H1 (cell line): ENCODE results near the gene TMEM45B. TPM values are rescaled to one million over a fixed set of nuclear protein-coding genes. Genes with fewer than 3 reads are reported as not detected.

ENCODE experiments used
- CTCF ChIA-PET: fragments of 300-600 bp; sonication (Branson Sonifier 250); formaldehyde crosslinking; loops from one replicate; lab custom pipeline; 2021; ENCODE audit not compliant: partially characterized antibody; lab: Charles Lee
- POLR2A ChIA-PET: fragments of 300-600 bp; sonication (Branson Sonifier 250); formaldehyde crosslinking; loops from one replicate; lab custom pipeline; 2021; ENCODE audit warnings: inconsistent platforms; ENCODE audit not compliant: partially characterized antibody; lab: Charles Lee
- DNase-seq, 2 experiments: peaks; one replicate each; pipeline versions ENCODE4 v3.0.0 to v3.0.0-alpha.2; 2010 to 2022; ENCODE audit warnings: low spot score in 2 of 2, low read depth in 1 of 2, mixed read lengths in 1 of 2
- FAIRE-seq: peaks from 2 replicates; lab custom pipeline; 2011; peaks lifted over from hg19 to GRCh38; lab: Jason Lieb, UNC
- H2AFZ ChIP-seq: 2 replicates; pipeline ENCODE4 v1.8.1; 2012; ENCODE audit warnings: low read length, inconsistent platforms
- H2AK5ac ChIP-seq: 2 replicates; pipeline ENCODE4 v1.6.1; 2013; ENCODE audit warnings: low read depth, low read length
- H2BK120ac ChIP-seq: replicated peaks from 2 replicates; pipeline ENCODE3; 2013; ENCODE audit warnings: low read depth, low read length, inconsistent platforms
- H2BK12ac ChIP-seq: 2 replicates; pipeline ENCODE4 v1.6.1; 2013; ENCODE audit warnings: low read depth, low read length
- H2BK15ac ChIP-seq: 2 replicates; pipeline ENCODE4 v1.6.1; 2013; ENCODE audit warnings: low read length
- H2BK20ac ChIP-seq: 2 replicates; pipeline ENCODE4 v1.6.1; 2013; ENCODE audit warnings: low read length
- H2BK5ac ChIP-seq: 2 replicates; pipeline ENCODE4 v1.6.1; 2013; ENCODE audit warnings: low read depth, low read length
- H3K14ac ChIP-seq: 2 replicates; pipeline ENCODE4 v1.6.1; 2013; ENCODE audit warnings: inconsistent platforms; ENCODE audit not compliant: insufficient read length
- H3K18ac ChIP-seq: 2 replicates; pipeline ENCODE4 v1.6.1; 2013; ENCODE audit warnings: low read length; ENCODE audit errors: extremely low read depth
- H3K23ac ChIP-seq: 2 replicates; pipeline ENCODE4 v1.6.1; 2013; ENCODE audit warnings: inconsistent platforms; ENCODE audit not compliant: insufficient read length
- H3K23me2 ChIP-seq: 2 replicates; pipeline ENCODE4 v1.6.1; 2013; ENCODE audit warnings: low read depth, low read length
- H3K27ac ChIP-seq: 2 replicates; pipeline ENCODE4 v1.6.1; 2011; ENCODE audit warnings: low read depth, low read length, inconsistent platforms
- H3K27me3 ChIP-seq, 4 experiments: replicated peaks in 1 of 4; 1 replicate in 1 of 4; 2 replicates in 3 of 4; pipeline versions ENCODE4 v1.6.1 to v1.8.1; 2011 to 2013; ENCODE audit warnings: low read length in 3 of 4, mild to moderate bottlenecking in 3 of 4, inconsistent platforms in 2 of 4, mixed read lengths in 2 of 4, moderate library complexity in 1 of 4; ENCODE audit not compliant: control insufficient read depth in 3 of 4, insufficient read depth in 3 of 4; ENCODE audit errors: extremely low read depth in 1 of 4
- H3K36me3 ChIP-seq, 4 experiments: 2 replicates each; pipeline versions ENCODE4 v1.6.1 to v1.8.1; 2011 to 2013; ENCODE audit warnings: mild to moderate bottlenecking in 4 of 4, low read length in 3 of 4, moderate library complexity in 2 of 4, control low read depth in 1 of 4, inconsistent platforms in 1 of 4; ENCODE audit not compliant: insufficient read depth in 4 of 4, control insufficient read depth in 2 of 4
- H3K4ac ChIP-seq: replicated peaks from 2 replicates; pipeline ENCODE3; 2013; ENCODE audit warnings: low read length, low read depth, mixed read lengths, inconsistent platforms; ENCODE audit not compliant: insufficient read length
- H3K4me1 ChIP-seq, 4 experiments: replicated peaks in 1 of 4; 1 replicate in 1 of 4; 2 replicates in 3 of 4; pipeline versions ENCODE4 v1.6.1 to v1.8.1; 2011 to 2013; ENCODE audit warnings: low read length in 3 of 4, inconsistent platforms in 2 of 4, mixed read lengths in 1 of 4; ENCODE audit not compliant: insufficient read depth in 4 of 4, control insufficient read depth in 3 of 4
- H3K4me2 ChIP-seq, 2 experiments: 2 replicates each; pipeline versions ENCODE4 v1.6.1 to v1.8.1; 2011 to 2013; ENCODE audit warnings: low read depth in 2 of 2, low read length in 2 of 2, control low read depth in 1 of 2, inconsistent platforms in 1 of 2, mild to moderate bottlenecking in 1 of 2; ENCODE audit not compliant: insufficient read depth in 1 of 2
- H3K4me3 ChIP-seq, 4 experiments: fragments of 200-600, 300-600 bp in 1 of 4; sonication (generic), shearing (Covaris generic), sonication (Bioruptor Twin) in 1 of 4; 2 replicates each; pipeline versions ENCODE4 v1.5.1 to v1.8.1; 2011 to 2016; ENCODE audit warnings: low read length in 4 of 4, low read depth in 3 of 4, control low read depth in 2 of 4, inconsistent platforms in 2 of 4, mild to moderate bottlenecking in 2 of 4, mixed read lengths in 1 of 4, moderate library complexity in 1 of 4; ENCODE audit not compliant: insufficient read depth in 2 of 4; ENCODE audit errors: extremely low read depth in 1 of 4
- H3K56ac ChIP-seq: replicated peaks from 2 replicates; pipeline ENCODE3; 2013; ENCODE audit warnings: low read depth, mild to moderate bottlenecking, mixed read lengths, low read length, inconsistent platforms; ENCODE audit not compliant: insufficient read length
- H3K79me1 ChIP-seq: 2 replicates; pipeline ENCODE4 v1.6.1; 2013; ENCODE audit warnings: low read depth, low read length, control low read depth
- H3K79me2 ChIP-seq, 2 experiments: 2 replicates each; pipeline versions ENCODE4 v1.6.1 to v1.8.1; 2012 to 2013; ENCODE audit warnings: low read length in 2 of 2, mild to moderate bottlenecking in 2 of 2, inconsistent platforms in 1 of 2; ENCODE audit not compliant: insufficient read depth in 2 of 2, control insufficient read depth in 1 of 2
- H3K9ac ChIP-seq, 4 experiments: replicated peaks in 1 of 4; 1 replicate in 1 of 4; 2 replicates in 3 of 4; pipeline versions ENCODE4 v1.6.1 to v1.8.1; 2011 to 2013; ENCODE audit warnings: low read depth in 3 of 4, low read length in 3 of 4, control low read depth in 2 of 4, mild to moderate bottlenecking in 2 of 4, moderate library complexity in 2 of 4, inconsistent platforms in 1 of 4; ENCODE audit errors: extremely low read depth in 1 of 4
- H3K9me3 ChIP-seq, 2 experiments: 2 replicates each; pipeline versions ENCODE4 v1.6.1 to v1.8.1; 2012 to 2013; ENCODE audit warnings: mild to moderate bottlenecking in 2 of 2, moderate library complexity in 2 of 2, control low read depth in 1 of 2, inconsistent platforms in 1 of 2, low read depth in 1 of 2, low read length in 1 of 2, mixed read lengths in 1 of 2; ENCODE audit not compliant: insufficient read depth in 2 of 2
- H4K20me1 ChIP-seq, 2 experiments: replicated peaks in 1 of 2; 2 replicates each; pipeline versions ENCODE3 to v1.8.1; 2011 to 2013; ENCODE audit warnings: inconsistent platforms in 2 of 2, low read length in 2 of 2, mild to moderate bottlenecking in 1 of 2; ENCODE audit not compliant: insufficient read depth in 2 of 2, control insufficient read depth in 1 of 2
- H4K5ac ChIP-seq: 2 replicates; pipeline ENCODE4 v1.6.1; 2013; ENCODE audit warnings: low read length, low read depth, mixed read lengths, inconsistent platforms; ENCODE audit not compliant: insufficient read length
- H4K8ac ChIP-seq: 2 replicates; pipeline ENCODE4 v1.8.0; 2013; ENCODE audit warnings: mild to moderate bottlenecking, moderate library complexity, low read length, inconsistent platforms; ENCODE audit not compliant: insufficient read depth; ENCODE audit errors: extremely low read depth
- H4K91ac ChIP-seq: replicated peaks from 2 replicates; pipeline ENCODE3; 2013; ENCODE audit warnings: low read length, mixed read lengths, inconsistent platforms; ENCODE audit not compliant: insufficient read length
- CBX5 ChIP-seq: fragments of 300-800, 300-1000 bp; sonication (generic); IDR thresholded peaks from 2 replicates; pipeline ENCODE4 v1.7.1; 2016; ENCODE audit warnings: antibody characterized with exemption, low read length, low read depth
- CBX8 ChIP-seq: fragments of 300-800, 300-1000 bp; sonication (generic); IDR thresholded peaks from 2 replicates; pipeline ENCODE4 v1.7.1; 2016; ENCODE audit warnings: low read depth, low read length, borderline replicate concordance
- JUND ChIP-seq: IDR thresholded peaks from 2 replicates; pipeline ENCODE4 v1.6.1; 2011; ENCODE audit warnings: mild to moderate bottlenecking, improper control_type of control experiment, low read length
- KDM4A ChIP-seq: IDR thresholded peaks from one replicate; pipeline ENCODE4 v1.7.1; 2012; ENCODE audit warnings: low read depth, mild to moderate bottlenecking, moderate library complexity, low read length, inconsistent platforms; ENCODE audit not compliant: severe bottlenecking
- KDM5A ChIP-seq: fragments of 200-600 bp; IDR thresholded peaks from 2 replicates; pipeline ENCODE4 v1.7.1; 2012; ENCODE audit warnings: mild to moderate bottlenecking, low read length, inconsistent platforms, mixed read lengths
- NANOG ChIP-seq: IDR thresholded peaks from 2 replicates; pipeline ENCODE4 v1.6.1; 2011; ENCODE audit warnings: low read length, low read depth, mild to moderate bottlenecking, inconsistent platforms; ENCODE audit not compliant: insufficient read depth, poor library complexity, severe bottlenecking
- POU5F1 ChIP-seq: IDR thresholded peaks from 2 replicates; pipeline ENCODE4 v1.6.1; 2011; ENCODE audit warnings: low read depth, mild to moderate bottlenecking, low read length, moderate library complexity
- RBBP5 ChIP-seq: IDR thresholded peaks from 2 replicates; pipeline ENCODE4 v1.7.1; 2012; ENCODE audit warnings: low read depth, mild to moderate bottlenecking, inconsistent platforms, low read length, moderate library complexity, borderline replicate concordance
- TAF7 ChIP-seq: optimal IDR thresholded peaks from 2 replicates; pipeline ENCODE3; 2011; ENCODE audit warnings: low read depth, mild to moderate bottlenecking, inconsistent platforms, low read length, moderate library complexity, borderline replicate concordance
- WGBS, 2 experiments: shearing (Covaris generic) in 1 of 2; methylation state at CpG; one replicate each; pipeline versions ENCODE4 v1.1.6 to v1.1.7; 2013 to 2015; ENCODE audit warnings: low lambda C conversion rate in 2 of 2, mixed read lengths in 2 of 2, inconsistent platforms in 1 of 2, low coverage in 1 of 2, missing lambda C conversion rate in 1 of 2; ENCODE audit not compliant: insufficient replicate concordance in 2 of 2, insufficient coverage in 1 of 2, insufficient read length in 1 of 2; ENCODE audit errors: extremely low coverage in 1 of 2, missing lambda C conversion rate in 1 of 2; 5-methylcytosine and 5-hydroxymethylcytosine counted together
- polyA plus RNA-seq, 7 experiments: library from polyadenylated mRNA; depleted of rRNA in 3 of 7; stranded (reverse) in 5 of 7; unstranded in 2 of 7; fragments of >200 nt in 5 of 7; fragments of 200-250 nt in 2 of 7; gene quantifications; 1 replicate in 5 of 7; 2 replicates in 1 of 7; 4 replicates in 1 of 7; pipeline versions ENCODE4 v1.2.1 to v1.2.3, GENCODE V29; 2011 to 2013; ENCODE audit warnings: missing spikeins in 2 of 7, mixed read lengths in 2 of 7
- total RNA-seq: library from RNA; stranded (reverse); fragmentation: NEBNext Ultra II Directional; extraction: Animal tissue kit (Norgen Biotek cat#: 25700); gene quantifications from 2 replicates; pipeline ENCODE4 v1.2.1, GENCODE V29; 2021

The TMEM45B gene
- total and polyA plus RNA-seq, 2 of the 8 experiments (the other 6 are each of a cell fraction or from before 2014, with no cell fraction given), result 0.23 TPM; not detected in 1

DNA sequence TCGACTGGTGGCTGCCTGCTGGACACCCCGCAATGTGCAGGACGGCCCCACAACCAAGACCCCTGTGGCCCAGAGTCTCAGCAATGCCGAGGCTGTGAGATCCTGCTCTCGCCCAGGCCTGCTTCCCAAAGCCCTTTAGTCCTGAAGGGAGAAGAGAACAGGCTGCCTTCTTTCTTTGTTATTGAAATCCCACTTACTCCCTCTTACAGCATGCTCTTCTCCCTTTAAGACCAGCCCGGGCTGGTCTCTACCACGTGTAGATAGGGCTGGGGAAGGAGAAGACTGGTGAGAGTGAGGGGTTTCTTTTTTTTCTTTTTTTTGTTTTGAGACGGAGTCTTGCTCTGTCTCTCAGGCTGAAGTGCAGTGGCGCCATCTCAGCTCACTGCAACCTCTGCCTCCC is 21.3 kb downstream of the TMEM45B start:
- H3K27me3 ChIP-seq, result no peaks in the 10 kb centered on the region
- no peaks in the 10 kb centered on the region; a peak in 1 of 4 replicates for H3K9me3 ChIP-seq
- no peak overlapping the region for H2BK15ac ChIP-seq
- H4K8ac ChIP-seq, result no peak overlapping the region
- no peaks in the 10 kb centered on the region for H3K36me3 ChIP-seq
- H3K4ac ChIP-seq, result no peak overlapping the region
- H3K4me1 ChIP-seq, result no peaks in the 10 kb centered on the region
- WGBS, 2 experiments, result 80% methylated on average over 9 of the region's 9 CpGs; no CpG with 5 or more reads in 1 of the 2 experiments
- H4K20me1 ChIP-seq, result no peaks in the 10 kb centered on the region
- H3K18ac ChIP-seq, result no peak overlapping the region
- H3K4me2 ChIP-seq, result no peak overlapping the region
- H4K5ac ChIP-seq, result no peak overlapping the region
- no peak for TF ChIP-seq NANOG
- no peak for TF ChIP-seq RBBP5
- TF ChIP-seq TAF7, result no peak
- no peak for TF ChIP-seq KDM4A
- no peak for TF ChIP-seq CBX5
- TF ChIP-seq CBX8, result no peak
- no peak for TF ChIP-seq POU5F1
- TF ChIP-seq KDM5A, result no peak
- TF ChIP-seq JUND, result no peak
- no peak overlapping the region for H2AFZ ChIP-seq
- H3K4me3 ChIP-seq, result no peak overlapping the region
- H3K79me1 ChIP-seq, result no peaks in the 10 kb centered on the region
- H4K91ac ChIP-seq, result no peak overlapping the region
- ChIA-PET POLR2A (no interaction called here), CTCF (no interaction called here)
- H3K9ac ChIP-seq, result no peak overlapping the region
- DNase-seq, result no peak
- H2BK20ac ChIP-seq, result no peak overlapping the region
- no peak overlapping the region for H2AK5ac ChIP-seq
- no peak overlapping the region for H2BK120ac ChIP-seq
- H3K23me2 ChIP-seq, result no peaks in the 10 kb centered on the region
- no peak overlapping the region for H3K23ac ChIP-seq
- H3K27ac ChIP-seq, result no peak overlapping the region
- no peak overlapping the region for H3K56ac ChIP-seq
- H3K79me2 ChIP-seq, result no peaks in the 10 kb centered on the region
- FAIRE-seq, result no peak
- no peak overlapping the region for H2BK12ac ChIP-seq
- H2BK5ac ChIP-seq, result no peak overlapping the region
- no peak overlapping the region for H3K14ac ChIP-seq
